Muscle layer of duodenum (tissue), 2 donors: ENCODE results near the gene UGT1A7.
"Not testable (repeated sequence)": the region's sequence is repeated elsewhere in the genome, so short reads cannot be mapped to it uniquely, and the experiment has no call there.

Experiments used
- H3K27ac ChIP-seq: one replicate; pipeline ENCODE4 v1.7.0; 2013; ENCODE audit warnings: mild to moderate bottlenecking, low read length
- H3K27me3 ChIP-seq: one replicate; pipeline ENCODE4 v1.7.0; 2013; ENCODE audit warnings: low read depth, mild to moderate bottlenecking, control low read depth, low read length
- H3K36me3 ChIP-seq, 2 donors: one replicate each; pipeline ENCODE4 v1.7.0; 2013; ENCODE audit warnings: low read length in 2 of 2, control low read depth in 1 of 2, mild to moderate bottlenecking in 1 of 2; ENCODE audit not compliant: insufficient read depth in 2 of 2, control insufficient read depth in 1 of 2
- H3K4me1 ChIP-seq, 2 donors: one replicate each; pipeline ENCODE4 v1.7.0; 2013; ENCODE audit warnings: low read length in 2 of 2, mild to moderate bottlenecking in 2 of 2, control low read depth in 1 of 2, moderate library complexity in 1 of 2; ENCODE audit not compliant: insufficient read depth in 2 of 2, control insufficient read depth in 1 of 2
- H3K4me3 ChIP-seq, 2 donors: one replicate each; pipeline ENCODE4 v1.7.0; 2013; ENCODE audit warnings: low read length in 2 of 2, low read depth in 1 of 2, mild to moderate bottlenecking in 1 of 2
- H3K9me3 ChIP-seq, 2 donors: one replicate each; pipeline ENCODE4 v1.7.0; 2013; ENCODE audit warnings: low read length in 2 of 2, control low read depth in 1 of 2, mild to moderate bottlenecking in 1 of 2; ENCODE audit not compliant: control insufficient read depth in 1 of 2
- donor health status: healthy.

The UGT1A7 gene

DNA sequence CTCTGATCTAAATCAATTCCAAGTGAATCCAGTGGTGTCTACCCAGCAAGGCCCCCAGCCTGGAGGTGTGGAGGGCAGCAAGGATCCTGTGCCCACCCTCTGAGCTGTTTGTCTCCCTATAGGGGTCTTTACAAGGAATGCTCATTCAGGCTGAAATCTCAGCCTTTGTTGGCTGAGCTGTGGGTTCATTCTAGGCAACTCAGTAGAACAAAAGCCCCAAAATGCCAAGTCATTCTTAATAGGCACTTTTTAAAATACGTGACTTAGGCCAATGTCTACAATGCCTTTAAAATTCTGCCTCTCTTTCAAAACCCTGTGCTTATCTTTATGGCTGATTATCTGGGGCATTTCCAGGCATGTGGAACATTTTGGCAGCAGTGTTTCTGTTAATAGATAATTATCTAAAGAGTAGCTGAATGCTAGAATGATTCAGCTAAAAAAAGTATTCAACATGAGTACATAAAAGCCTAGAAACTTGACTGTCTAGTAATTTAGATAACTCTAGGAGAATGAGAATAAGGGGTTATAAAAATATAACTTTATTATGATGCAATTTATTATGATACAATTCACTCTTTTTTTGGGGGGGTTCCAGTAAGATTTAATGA is 18.4 kb downstream of the UGT1A7 start:
- H3K4me3 ChIP-seq = no peak overlapping the region
- H3K36me3 ChIP-seq = no peaks in the 10 kb centered on the region
- no peaks in the 10 kb centered on the region for H3K4me1 ChIP-seq
- no peak overlapping the region for H3K27ac ChIP-seq
- no peaks in the 10 kb centered on the region for H3K27me3 ChIP-seq
- H3K9me3 ChIP-seq = peaks cover 0 to 8% of the 10 kb centered on the region in 2 donors

DNA sequence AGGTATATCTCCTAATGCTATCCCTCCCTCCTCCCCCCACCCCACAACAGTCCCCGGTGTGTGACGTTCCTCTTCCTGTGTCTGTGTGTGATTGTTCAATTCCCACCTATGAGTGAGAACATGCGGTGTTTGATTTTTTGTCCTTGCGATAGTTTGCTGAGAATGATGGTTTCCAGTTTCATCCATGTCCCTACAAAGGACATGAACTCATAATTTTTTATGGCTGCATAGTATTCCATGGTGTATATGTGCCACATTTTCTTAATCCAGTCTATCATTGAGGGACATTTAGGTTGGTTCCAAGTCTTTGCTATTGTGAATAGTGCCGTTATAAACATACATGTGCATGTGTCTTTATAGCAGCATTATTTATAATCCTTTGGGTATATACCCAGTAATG is 19.1 kb downstream of the UGT1A7 start:
- not testable (repeated sequence) for H3K36me3 ChIP-seq, H3K4me3 ChIP-seq, H3K4me1 ChIP-seq, H3K27ac ChIP-seq, H3K27me3 ChIP-seq, H3K9me3 ChIP-seq

GRCh38 chr2:233702238-233702637 is 20.5 kb downstream of the UGT1A7 start:
- H3K27me3 ChIP-seq = no peaks in the 10 kb centered on the region
- no peak overlapping the region for H3K4me3 ChIP-seq
- no peaks in the 10 kb centered on the region for H3K4me1 ChIP-seq
- H3K27ac ChIP-seq = no peak overlapping the region
- peaks cover 0 to 8% of the 10 kb centered on the region in 2 donors for H3K9me3 ChIP-seq
- no peaks in the 10 kb centered on the region for H3K36me3 ChIP-seq

DNA sequence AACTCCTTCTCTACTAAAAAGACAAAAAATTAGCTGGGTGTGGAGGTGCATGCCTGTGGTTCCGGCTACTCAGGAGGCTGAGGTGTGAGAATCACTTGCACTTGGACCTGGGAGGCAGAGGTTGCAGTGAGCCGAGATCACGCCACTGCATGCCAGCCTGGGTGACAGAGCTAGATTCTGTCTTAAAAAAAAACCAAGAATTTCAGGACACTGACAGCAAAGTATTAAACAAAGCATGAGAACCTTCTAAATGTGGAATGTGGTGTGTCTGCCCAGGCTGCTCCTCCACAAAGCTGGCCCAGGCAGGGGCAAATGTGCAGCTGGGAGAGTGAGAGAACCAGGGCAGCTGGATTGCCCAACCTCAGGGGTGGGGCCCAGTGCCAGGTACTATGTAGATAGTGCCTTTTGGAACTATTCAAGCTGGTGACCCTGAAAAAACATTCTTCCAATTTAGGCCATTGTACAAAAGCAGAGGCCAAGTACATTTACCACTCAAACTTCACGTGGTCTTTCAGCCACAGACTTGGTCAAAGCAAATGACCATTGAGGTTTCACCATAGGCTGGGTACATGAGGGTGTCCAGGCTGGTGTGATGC is 24.3 kb downstream of the UGT1A7 start:
- no peaks in the 10 kb centered on the region for H3K4me1 ChIP-seq
- H3K27me3 ChIP-seq = no peaks in the 10 kb centered on the region
- no peak overlapping the region for H3K4me3 ChIP-seq
- H3K9me3 ChIP-seq = peaks cover 0 to 8% of the 10 kb centered on the region in 2 donors
- H3K36me3 ChIP-seq = no peaks in the 10 kb centered on the region
- H3K27ac ChIP-seq = no peak overlapping the region

DNA sequence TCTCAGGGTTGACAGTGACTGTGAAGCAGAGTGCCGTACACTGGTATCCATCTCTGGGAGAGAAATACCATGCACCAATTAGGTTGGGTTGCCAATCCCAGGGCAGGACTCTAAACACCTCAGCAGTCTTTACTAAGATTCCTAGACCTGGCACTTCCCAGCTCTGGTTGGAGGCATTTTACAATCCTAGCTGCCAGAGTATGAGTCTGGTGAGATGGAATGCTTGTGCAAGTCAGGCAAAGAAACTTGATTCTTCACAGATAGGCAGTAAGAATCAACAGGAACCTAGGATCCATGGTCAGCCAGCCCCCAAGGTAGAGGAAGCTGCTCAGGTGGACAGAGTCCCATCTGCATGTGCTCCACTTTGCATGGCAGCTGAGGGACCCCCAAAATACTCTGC is 25.0 kb downstream of the UGT1A7 start:
- Histone ChIP-seq H3K9me3 (peaks cover 0 to 8% of the 10 kb centered on the region in 2 donors), H3K27me3 (no peaks in the 10 kb centered on the region), H3K36me3 (no peaks in the 10 kb centered on the region), H3K4me1 (no peaks in the 10 kb centered on the region), H3K27ac (no peak overlapping the region), H3K4me3 (no peak overlapping the region)

GRCh38 chr2:233707940-233708644 is 26.4 kb downstream of the UGT1A7 start:
- no peaks in the 10 kb centered on the region for H3K27me3 ChIP-seq
- H3K27ac ChIP-seq = no peak overlapping the region
- no peak overlapping the region for H3K4me3 ChIP-seq
- H3K9me3 ChIP-seq = peaks cover 0 to 2% of the 10 kb centered on the region in 2 donors
- no peaks in the 10 kb centered on the region for H3K36me3 ChIP-seq
- no peaks in the 10 kb centered on the region for H3K4me1 ChIP-seq

DNA sequence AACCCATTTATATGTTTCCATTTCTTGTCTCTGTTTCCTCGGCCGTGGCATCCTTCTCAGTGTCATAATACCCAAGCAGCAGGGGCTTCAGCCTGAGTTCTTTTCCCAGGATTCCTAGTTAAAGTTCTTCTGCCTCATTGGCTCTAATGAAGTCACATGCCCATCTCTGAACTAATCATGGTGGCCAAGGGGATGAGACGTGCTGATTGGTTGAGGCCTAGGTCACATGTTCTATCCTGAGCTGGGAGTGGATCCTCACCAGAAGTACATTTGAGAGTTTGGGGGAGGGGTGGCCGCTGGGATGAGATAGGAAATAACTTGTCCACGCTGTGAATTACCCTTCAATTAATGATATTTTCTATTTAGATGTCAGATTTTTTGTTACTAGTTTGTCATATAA is 27.2 kb downstream of the UGT1A7 start:
- no peak overlapping the region for H3K4me3 ChIP-seq
- no peak overlapping the region for H3K27ac ChIP-seq

DNA sequence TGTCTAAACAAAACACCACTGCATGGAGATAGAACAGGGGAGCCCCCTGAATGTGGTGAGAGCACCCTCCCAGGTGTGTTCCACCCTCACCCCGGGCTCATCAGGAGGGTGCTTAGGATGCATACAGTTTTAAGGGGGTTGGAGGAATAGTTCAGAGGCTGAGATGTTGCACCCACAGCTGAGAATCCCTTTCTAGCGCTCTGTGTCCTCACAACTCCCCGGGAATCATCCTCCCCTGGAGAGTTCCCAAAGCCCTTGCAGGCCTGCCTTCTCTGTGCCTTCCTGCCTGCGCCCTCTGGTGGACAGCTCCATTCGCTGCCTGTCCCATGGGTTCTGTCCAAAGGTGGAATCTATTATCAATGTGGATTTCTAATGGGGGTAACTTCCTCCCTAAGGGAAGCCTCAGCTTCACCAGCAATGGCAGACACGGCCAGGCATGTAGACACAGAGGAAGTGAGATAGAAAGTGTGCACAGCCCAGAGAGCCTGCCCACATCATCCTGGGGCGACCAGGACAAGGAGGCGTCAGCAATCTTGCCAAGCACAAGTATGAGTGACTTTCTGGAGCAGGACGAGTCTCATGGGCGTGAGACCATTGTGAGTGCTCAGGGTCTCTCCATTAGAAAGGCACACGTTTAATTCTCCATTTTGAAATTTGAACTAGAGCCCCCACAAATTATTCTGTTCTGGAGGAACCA is 29.8 kb downstream of the UGT1A7 start:
- H3K4me1 ChIP-seq = no peaks in the 10 kb centered on the region
- no peak overlapping the region for H3K4me3 ChIP-seq
- H3K27ac ChIP-seq = no peak overlapping the region
- H3K27me3 ChIP-seq = no peaks in the 10 kb centered on the region
- no peaks in the 10 kb centered on the region for H3K36me3 ChIP-seq
- no peaks in the 10 kb centered on the region for H3K9me3 ChIP-seq

More for the DNA sequence above, 27.2 kb downstream of the UGT1A7 start:
- peaks cover 0 to 1% of the 10 kb centered on the region in 2 donors for H3K9me3 ChIP-seq
- H3K27me3 ChIP-seq = no peaks in the 10 kb centered on the region
- no peaks in the 10 kb centered on the region for H3K4me1 ChIP-seq
- no peaks in the 10 kb centered on the region for H3K36me3 ChIP-seq

- Histone ChIP-seq H3K36me3 (no peaks in the 10 kb centered on the region), H3K27me3 (no peaks in the 10 kb centered on the region), H3K4me3 (no peak within 1 kb of the TSS), H3K4me1 (no peaks in the 10 kb centered on the region), H3K9me3 (no peaks in the 10 kb centered on the region), H3K27ac (no peak within 1 kb of the TSS)
Measured at GRCh38 chr2:233712611-233713261, 31.0 kb downstream of the UGT1A7 start, which contains the start of gene UGT1A5. Gene UGT1A5 (plus strand): TSS chr2:233712907. CDS start chr2:233712992, 85 bp downstream.

- H3K9me3 ChIP-seq = no peaks in the 10 kb centered on the region
- no peak overlapping the region for H3K27ac ChIP-seq
- no peaks in the 10 kb centered on the region for H3K36me3 ChIP-seq
- no peaks in the 10 kb centered on the region for H3K4me1 ChIP-seq
- H3K4me3 ChIP-seq = no peak overlapping the region
- no peaks in the 10 kb centered on the region for H3K27me3 ChIP-seq
Measured at GRCh38 chr2:233713262-233713615, 31.5 kb downstream of the UGT1A7 start.

GRCh38 chr2:233714121-233714520 is 32.4 kb downstream of the UGT1A7 start:
- Histone ChIP-seq H3K9me3 (no peaks in the 10 kb centered on the region), H3K27ac (no peak overlapping the region), H3K27me3 (no peaks in the 10 kb centered on the region), H3K4me1 (no peaks in the 10 kb centered on the region), H3K4me3 (no peak overlapping the region), H3K36me3 (no peaks in the 10 kb centered on the region)
